ENCODE results near the gene SUPT4H1.

SUPT4H1 gene

DNA sequence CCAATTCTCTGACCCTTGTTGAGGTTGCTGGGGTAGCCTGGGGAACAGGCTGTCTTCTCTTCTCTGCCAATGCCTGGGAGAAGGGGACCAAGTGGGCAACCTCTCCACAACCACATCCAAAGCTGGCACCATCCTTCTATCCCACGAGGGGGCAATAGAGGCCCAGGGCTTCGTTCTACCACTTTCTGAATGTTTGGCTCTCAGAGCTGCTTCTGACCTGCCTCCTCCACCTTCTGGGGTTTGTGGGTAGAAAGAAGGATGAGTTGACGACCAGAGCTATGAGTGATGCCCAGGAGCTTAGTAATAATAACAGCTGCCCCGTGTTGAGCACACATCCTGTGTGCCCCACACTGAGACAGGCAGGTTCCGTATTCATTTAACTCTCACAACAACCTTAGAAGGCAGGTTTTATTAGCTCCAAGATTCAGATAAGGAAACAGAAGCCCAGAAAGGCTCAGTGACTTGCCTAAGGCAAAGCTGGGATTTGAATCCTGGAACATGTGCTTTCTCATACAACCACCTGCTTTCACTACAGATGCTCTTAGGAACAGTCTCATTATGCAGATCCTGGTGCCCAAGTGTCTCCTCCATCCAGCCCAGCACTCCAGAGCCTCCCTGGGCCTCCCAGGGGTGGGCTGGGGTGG, 34.5 kb downstream of the SUPT4H1 start:
- peak; percentile 13 for DNase-seq (ENCODE audit: low spot score)

GRCh38 chr17:58316260-58316960, 35.6 kb downstream of the SUPT4H1 start:
- DNase-seq (ENCODE audit: low spot score): no peak

- DNase-seq (ENCODE audit: low spot score): no peak
These were observed 36.3 kb downstream of the SUPT4H1 start for GRCh38 chr17:58315750-58316149.

DNA sequence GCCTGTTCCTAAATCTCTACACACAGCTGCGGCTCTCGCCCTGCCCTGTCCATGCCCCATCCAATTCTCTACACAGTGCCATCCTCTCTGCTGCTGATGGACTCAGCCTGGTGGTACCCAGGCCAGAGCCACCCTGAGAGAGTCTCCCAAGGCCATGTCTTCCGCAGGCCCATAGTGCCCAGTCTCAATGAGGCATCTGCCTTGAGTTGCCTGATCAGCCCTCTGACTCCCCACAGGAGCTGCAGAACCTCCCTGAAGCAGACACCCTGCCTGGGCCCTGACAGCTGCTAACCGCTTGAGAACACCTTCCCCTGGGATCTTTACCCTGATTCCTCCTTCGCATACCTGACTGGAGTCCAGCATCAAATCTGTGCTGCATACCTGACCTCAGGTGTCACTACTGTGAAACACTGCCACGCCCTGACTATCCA, 36.7 kb downstream of the SUPT4H1 start:
- no peak for DNase-seq (ENCODE audit: low spot score)

DNA sequence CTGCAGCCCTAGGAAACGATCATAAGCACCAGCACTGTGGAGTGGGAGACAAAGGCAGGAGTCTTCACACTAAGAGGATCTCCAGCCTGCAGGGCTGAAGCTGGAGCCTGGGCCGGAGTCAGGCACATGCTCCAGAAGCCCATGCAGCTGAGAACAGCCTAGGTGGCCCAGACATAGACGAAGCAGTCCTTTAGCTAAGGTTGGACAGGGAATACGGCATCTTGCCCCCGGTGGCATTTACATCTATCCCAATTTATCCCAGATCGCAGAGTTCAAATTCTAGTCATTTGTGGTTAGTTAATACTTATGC, 37.3 kb downstream of the SUPT4H1 start:
- DNase-seq (ENCODE audit: low spot score): no peak

GRCh38 chr17:58313815-58314705, 37.9 kb downstream of the SUPT4H1 start:
- DNase-seq (ENCODE audit: low spot score): no peak

GRCh38 chr17:58312829-58313228, 39.2 kb downstream of the SUPT4H1 start:
- no peak for DNase-seq (ENCODE audit: low spot score)

GRCh38 chr17:58312021-58312630, 39.9 kb downstream of the SUPT4H1 start:
- DNase-seq (ENCODE audit: low spot score): no peak

DNA sequence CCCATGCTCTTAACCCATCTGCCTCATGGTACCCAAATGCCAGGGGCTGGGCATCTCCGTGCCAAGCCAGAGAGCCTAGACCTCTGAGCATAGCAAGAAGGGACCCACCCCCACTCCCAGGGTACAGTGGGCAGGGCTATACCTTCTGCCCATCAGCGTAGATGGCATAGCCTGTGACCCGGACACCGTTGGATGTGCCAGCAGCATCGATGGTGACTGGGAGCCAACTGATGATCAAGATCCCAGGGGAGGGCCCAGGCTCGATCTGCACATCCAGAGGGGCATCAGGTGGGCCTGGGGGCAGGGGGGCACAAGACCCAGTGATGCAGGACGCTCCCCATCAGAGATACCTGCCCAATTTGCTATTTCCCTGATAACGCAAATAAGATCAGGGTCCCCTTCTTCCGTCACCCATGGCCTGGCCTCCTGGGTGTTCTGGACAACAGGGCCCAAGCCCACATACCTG, 40.5 kb downstream of the SUPT4H1 start:
- DNase-seq (ENCODE audit: low spot score): no peak

- DNase-seq (ENCODE audit: low spot score): no peak
These were observed 41.2 kb downstream of the SUPT4H1 start for GRCh38 chr17:58310511-58311428.

GRCh38 chr17:58309918-58310259, 42.1 kb downstream of the SUPT4H1 start:
- DNase-seq (ENCODE audit: low spot score): no peak

DNA sequence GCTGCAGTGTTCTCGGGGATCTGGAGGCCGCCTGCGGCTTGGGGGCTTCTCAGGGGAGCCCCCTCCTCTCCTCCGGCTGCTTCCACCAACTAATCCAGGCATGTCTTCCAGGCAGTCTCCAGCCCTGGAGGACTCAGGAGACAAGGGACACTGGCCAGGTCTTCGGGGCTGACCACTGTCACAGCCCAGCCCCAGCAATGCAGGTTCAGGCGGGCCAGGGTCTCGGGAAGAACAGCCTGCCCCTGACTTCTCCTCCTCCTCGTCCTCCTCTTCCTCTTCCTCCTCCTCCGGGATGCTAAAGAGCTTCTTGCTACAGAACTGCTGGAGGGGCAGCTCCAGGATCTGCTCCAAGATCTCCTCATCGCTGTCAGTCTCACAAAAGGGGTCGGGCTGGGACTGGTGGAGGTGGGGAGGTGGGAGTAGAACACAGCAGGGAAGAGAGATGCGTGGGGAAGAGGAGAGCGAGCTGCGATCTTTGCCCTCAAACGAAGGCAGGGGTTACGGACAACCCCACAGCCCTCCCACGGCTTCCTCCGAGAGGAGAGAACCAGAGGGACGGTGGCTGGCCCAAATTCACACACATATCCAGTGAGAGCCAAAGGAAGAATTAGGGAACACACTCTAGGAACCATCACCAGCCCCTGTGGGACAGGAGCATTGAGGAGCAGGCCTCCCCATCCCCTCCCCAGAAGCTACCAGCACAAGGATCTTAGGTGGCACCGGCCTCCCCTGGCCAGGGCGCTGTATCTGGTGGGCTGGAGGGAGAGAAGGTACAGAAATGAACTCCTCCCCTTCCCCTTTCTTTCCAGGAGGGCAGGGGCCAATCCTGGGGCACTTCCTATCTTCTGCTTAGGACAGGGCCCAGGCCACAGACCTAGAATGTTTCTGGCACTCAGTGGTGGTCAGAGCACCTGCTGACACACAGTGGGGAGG, 42.8 kb downstream of the SUPT4H1 start:
- DNase-seq (ENCODE audit: low spot score): no peak

DNA sequence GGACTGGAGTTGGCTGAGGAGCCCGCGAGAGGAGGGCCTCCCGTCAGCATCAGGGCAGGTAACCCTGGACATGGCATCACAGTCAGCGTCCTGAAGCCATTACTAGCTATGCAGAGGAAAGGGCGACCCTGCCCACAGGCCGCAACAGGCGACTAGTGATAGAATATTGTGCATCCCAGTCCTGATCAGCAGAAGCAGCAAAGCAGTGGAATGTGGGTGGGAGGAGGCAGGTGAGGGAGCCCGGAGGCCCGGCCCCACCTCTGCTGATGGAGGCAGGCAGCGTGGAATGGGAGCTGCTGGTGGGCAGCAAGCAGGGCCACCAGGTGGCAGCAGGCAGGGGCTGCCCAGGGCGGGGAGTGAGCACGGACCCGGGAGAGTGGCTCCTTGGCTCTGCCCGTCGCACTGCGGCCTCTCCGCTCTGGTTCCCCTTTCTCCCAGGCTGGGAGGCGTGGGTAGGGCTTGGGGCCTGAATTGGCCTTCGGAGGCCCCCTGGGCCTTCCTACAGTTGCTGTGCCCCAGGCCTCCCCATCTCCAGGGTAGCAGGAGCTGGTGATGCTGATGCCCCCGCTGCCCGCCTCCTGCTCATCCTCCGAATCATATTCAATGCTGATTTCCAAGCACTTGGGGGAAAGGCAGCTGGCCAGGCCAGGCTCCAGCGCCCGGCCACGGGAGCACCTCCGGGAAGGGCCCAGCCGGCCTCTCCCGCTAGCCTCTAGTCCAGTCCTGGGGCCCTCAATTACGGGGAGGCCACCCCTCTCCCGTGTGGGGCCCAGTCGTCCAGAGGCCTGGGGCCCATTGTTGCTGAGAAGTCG, 43.6 kb downstream of the SUPT4H1 start:
- no peak for DNase-seq (ENCODE audit: low spot score)

- no peak for DNase-seq (ENCODE audit: low spot score)
These were observed 44.4 kb downstream of the SUPT4H1 start for GRCh38 chr17:58307468-58308172.

GRCh38 chr17:58306131-58306951, 45.7 kb downstream of the SUPT4H1 start:
- no peak for DNase-seq (ENCODE audit: low spot score)

- no peak for DNase-seq (ENCODE audit: low spot score)
These were observed 46.4 kb downstream of the SUPT4H1 start for GRCh38 chr17:58305626-58306025.

DNA sequence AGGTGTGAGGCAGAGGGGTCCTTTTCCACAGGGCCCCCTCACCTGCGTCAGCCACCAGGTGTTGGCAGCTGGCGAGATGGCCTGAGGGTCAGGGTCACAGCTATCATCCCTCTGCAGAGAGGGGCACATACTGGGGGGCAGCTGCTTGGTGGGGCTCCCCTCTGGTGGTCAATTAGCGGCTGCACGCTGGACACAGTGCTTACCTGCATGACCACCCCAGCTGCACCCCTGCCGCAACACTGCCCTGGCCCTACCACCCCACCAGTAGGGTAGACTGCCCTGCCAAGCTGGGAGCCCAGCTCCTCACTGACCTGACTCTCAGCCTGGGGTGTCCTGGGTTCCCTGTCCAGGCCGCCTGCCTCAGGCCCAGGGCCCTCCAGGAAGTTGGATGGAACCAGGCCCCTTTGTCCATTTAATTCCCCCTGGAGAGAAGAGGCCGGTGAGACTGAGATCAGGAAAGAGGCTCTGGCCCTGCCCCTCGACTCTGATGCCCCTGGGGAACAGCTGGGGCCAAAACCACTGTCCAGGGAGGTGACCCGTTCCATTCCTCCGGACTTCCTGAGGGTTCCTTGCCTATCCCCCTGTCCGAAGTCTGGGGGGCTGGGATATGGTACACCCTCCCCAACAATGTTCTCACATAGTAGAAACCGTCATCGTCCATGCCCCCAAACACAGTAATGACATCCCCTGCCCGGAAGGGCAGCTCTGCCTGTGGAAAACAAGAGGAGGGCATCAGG, 47.1 kb downstream of the SUPT4H1 start:
- DNase-seq (ENCODE audit: low spot score): no peak
